ENCODE results near the gene SGTB. TPM values are rescaled to one million over a fixed set of nuclear protein-coding genes. Genes with fewer than 3 reads are reported as not detected.
A peak's percentile ranks its signal among the peaks of the same experiment; 100 is the strongest.

Gene SGTB
- total RNA-seq, 2 donors from 2014 or later: 4.9 to 6.1 TPM

- Histone ChIP-seq H3K36me3 (no peaks in the 10 kb centered on the region), H3K9me3 (no peaks in the 10 kb centered on the region), H3K4me3 (no peak overlapping the region), H3K27ac (no peak overlapping the region), H3K4me1 (replicated peaks) (no peaks in the 10 kb centered on the region), H3K27me3 (replicated peaks; ENCODE audit: insufficient read depth) (no peaks in the 10 kb centered on the region)
- WGBS: 83% methylated on average over 1 of the region's 1 CpG
- no peak for DNase-seq (ENCODE audit: low spot score)
- TF ChIP-seq POLR2A (IDR thresholded peaks at IDR 0.05): no peak
- TF ChIP-seq CTCF (IDR thresholded peaks at IDR 0.05): peak in 2 of 4 experiments; percentile 17 to 31
- intact Hi-C loops (cut with DNase I): no loop called here
Measured at GRCh38 chr5:65663804-65664521, 57.9 kb downstream of the SGTB start.

DNA sequence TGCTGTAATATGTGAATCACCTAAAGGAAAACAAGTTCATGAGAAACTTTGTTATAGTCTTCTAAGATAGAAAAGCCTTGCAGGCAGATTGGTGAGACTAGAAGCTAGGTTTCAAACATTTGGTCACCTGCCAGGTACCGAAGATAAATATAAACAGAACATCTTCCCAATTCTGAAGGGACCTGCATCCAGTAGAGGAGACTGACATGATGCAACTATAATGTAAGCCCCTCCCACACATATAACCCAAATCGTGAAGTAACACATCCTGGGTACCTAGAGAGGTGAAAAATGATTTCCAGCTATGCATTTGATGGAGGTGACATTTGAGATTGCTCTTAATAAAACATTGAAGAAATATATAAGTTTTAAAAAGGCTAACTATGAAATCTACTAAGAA, 67.2 kb downstream of the SGTB start:
- no peaks in the 10 kb centered on the region for H3K4me1 ChIP-seq (replicated peaks)
- H3K27me3 ChIP-seq (replicated peaks; ENCODE audit: insufficient read depth): no peaks in the 10 kb centered on the region
- H3K27ac ChIP-seq: no peak overlapping the region
- H3K9me3 ChIP-seq: no peaks in the 10 kb centered on the region
- intact Hi-C loops (cut with DNase I): no loop called here
- H3K36me3 ChIP-seq: no peaks in the 10 kb centered on the region
- no peak for DNase-seq (ENCODE audit: low spot score)
- WGBS: 88% methylated on average over 2 of the region's 2 CpGs
- TF ChIP-seq POLR2A (IDR thresholded peaks at IDR 0.05) (no peak), CTCF (IDR thresholded peaks at IDR 0.05) (no peak), POLR2AphosphoS5 (IDR thresholded peaks at IDR 0.05) (no peak)
- H3K4me3 ChIP-seq: no peak overlapping the region

DNA sequence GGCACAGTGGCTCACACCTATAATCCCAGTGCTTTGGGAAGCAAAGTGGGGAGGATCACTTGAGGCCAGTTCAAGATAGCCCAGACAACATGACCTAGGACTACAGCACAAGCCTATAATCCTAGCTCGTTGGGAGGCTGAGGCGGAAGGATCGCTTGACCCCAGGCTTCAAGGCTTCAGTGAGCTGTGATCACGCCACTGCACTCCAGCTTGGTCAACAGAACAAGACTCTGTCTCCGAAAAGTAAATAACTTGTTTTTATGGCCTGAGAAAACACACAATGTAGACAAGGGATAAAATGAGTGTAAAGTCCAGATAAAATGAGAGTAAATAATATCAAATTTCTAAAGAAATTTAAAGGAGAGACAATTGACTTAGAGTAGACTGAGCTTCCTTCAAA, 70.8 kb downstream of the SGTB start:
- 59% methylated on average over 5 of the region's 5 CpGs for WGBS
- H3K4me3 ChIP-seq: no peak overlapping the region
- H3K4me1 ChIP-seq (replicated peaks): no peaks in the 10 kb centered on the region
- TF ChIP-seq POLR2AphosphoS5 (IDR thresholded peaks at IDR 0.05): peak; percentile 75
- no peak for TF ChIP-seq POLR2A (IDR thresholded peaks at IDR 0.05)
- H3K9me3 ChIP-seq: no peaks in the 10 kb centered on the region
- DNase-seq (ENCODE audit: low spot score): peak; percentile 46
- H3K36me3 ChIP-seq: no peaks in the 10 kb centered on the region
- intact Hi-C loops (cut with DNase I): no loop called here
- no peaks in the 10 kb centered on the region for H3K27me3 ChIP-seq (replicated peaks; ENCODE audit: insufficient read depth)
- H3K27ac ChIP-seq: peak overlapping the region in 1 of 2 donors; percentile 20

DNA sequence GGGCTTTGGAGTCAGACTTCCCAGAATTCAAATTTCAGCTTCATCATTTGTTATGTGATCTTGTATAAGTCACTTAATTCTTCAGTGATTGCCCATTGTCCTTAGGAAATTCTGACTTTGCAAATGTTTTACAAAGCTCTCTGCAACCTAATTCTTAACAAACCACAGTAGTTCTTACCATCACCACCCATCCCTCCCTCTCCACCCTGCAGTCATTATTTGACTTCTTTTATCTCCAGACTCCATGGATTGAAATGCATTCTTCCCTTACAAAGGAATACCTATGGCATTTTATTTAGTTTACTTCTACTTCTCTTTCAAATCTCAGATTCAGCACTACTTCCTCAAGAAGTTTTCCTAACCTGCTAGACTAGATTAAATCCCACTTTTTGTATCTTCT, 74.0 kb downstream of the SGTB start:
- Histone ChIP-seq H3K27me3 (replicated peaks; ENCODE audit: insufficient read depth) (no peaks in the 10 kb centered on the region), H3K4me1 (replicated peaks) (no peaks in the 10 kb centered on the region), H3K36me3 (no peaks in the 10 kb centered on the region), H3K27ac (no peak overlapping the region), H3K4me3 (no peak overlapping the region), H3K9me3 (no peaks in the 10 kb centered on the region)
- intact Hi-C loops (cut with DNase I): no loop called here
- TF ChIP-seq CTCF (IDR thresholded peaks at IDR 0.05) (no peak), POLR2A (IDR thresholded peaks at IDR 0.05) (no peak), POLR2AphosphoS5 (IDR thresholded peaks at IDR 0.05) (no peak)
- no peak for DNase-seq (ENCODE audit: low spot score)

DNA sequence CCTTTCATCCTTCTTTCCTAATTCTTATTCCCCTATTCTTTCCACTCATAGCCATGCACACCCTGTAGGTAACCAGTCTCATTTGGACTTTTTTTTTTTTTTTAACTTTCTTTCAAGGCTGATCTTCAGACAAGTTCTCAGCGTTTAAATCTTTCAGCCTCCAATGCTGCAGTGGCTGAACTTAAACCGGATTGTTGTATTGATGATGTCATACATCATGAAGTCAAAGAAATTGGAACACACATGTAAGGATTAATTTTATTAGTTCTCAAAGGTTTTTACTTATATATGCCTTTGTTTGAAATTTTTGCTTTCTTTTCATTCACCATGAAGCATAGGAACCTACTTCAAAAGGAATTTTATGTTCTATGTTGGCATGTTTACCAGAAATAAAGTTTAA, 75.0 kb downstream of the SGTB start:
- peak overlapping the region in 1 of 2 donors; percentile 5 for H3K27ac ChIP-seq
- 46% methylated on average over 2 of the region's 2 CpGs for WGBS
- no peaks in the 10 kb centered on the region for H3K27me3 ChIP-seq (replicated peaks; ENCODE audit: insufficient read depth)
- H3K9me3 ChIP-seq: no peaks in the 10 kb centered on the region
- H3K36me3 ChIP-seq: no peaks in the 10 kb centered on the region
- no peaks in the 10 kb centered on the region for H3K4me1 ChIP-seq (replicated peaks)
- no peak overlapping the region for H3K4me3 ChIP-seq
- DNase-seq (ENCODE audit: low spot score): no peak
- intact Hi-C loops (cut with DNase I): no loop called here
- TF ChIP-seq CTCF (IDR thresholded peaks at IDR 0.05) (no peak), POLR2AphosphoS5 (IDR thresholded peaks at IDR 0.05) (no peak), POLR2A (IDR thresholded peaks at IDR 0.05) (no peak)
